Cardiac muscle cell (in vitro differentiated cells and primary cell): ENCODE measurements around the gene YIF1A. TPM values are rescaled to one million over a fixed set of nuclear protein-coding genes. Genes with fewer than 3 reads are reported as not detected.

ENCODE experiments used
- DNase-seq, 2 donors: peaks; one replicate each; pipeline versions ENCODE4 v3.0.0 to v3.0.0-alpha.2; 2010 to 2017; ENCODE audit warnings: low read depth in 1 of 2, low spot score in 1 of 2
- H3K27ac ChIP-seq: fragments of 200-600 bp; sonication (generic); 2 replicates; pipeline ENCODE4 v1.5.1; 2016
- H3K27me3 ChIP-seq: fragments of 200-600 bp; sonication (generic); 2 replicates; pipeline ENCODE4 v1.6.0; 2016; ENCODE audit warnings: control low read depth
- H3K36me3 ChIP-seq: fragments of 200-600 bp; sonication (generic); 2 replicates; pipeline ENCODE4 v1.5.1; 2016; ENCODE audit warnings: control low read depth
- H3K4me1 ChIP-seq: fragments of 200-600 bp; sonication (generic); 2 replicates; pipeline ENCODE4 v1.8.1; 2017; ENCODE audit warnings: low read depth, mild to moderate bottlenecking, mixed run types
- H3K4me3 ChIP-seq: fragments of 200-600 bp; sonication (generic); 2 replicates; pipeline ENCODE4 v1.5.1; 2016; ENCODE audit warnings: mild to moderate bottlenecking
- H3K9me3 ChIP-seq: fragments of 200-600 bp; sonication (generic); 2 replicates; pipeline ENCODE4 v1.5.1; 2017; ENCODE audit warnings: low read depth, mild to moderate bottlenecking, control low read depth
- polyA plus RNA-seq: library from polyadenylated mRNA; unstranded; fragments of >200 nt; fragmentation: Nextera tagmentation; extraction: Ambion mirVana; gene quantifications from 2 replicates; pipeline ENCODE4 v1.2.1, GENCODE V29; 2016
- total RNA-seq: library from RNA; depleted of rRNA; stranded (reverse); fragments of >200 nt; gene quantifications from 2 replicates; pipeline ENCODE4 v1.2.3, GENCODE V29; 2016
- TF ChIP-seq, protein P1 (sequence below): IDR thresholded peaks from 2 replicates; pipeline ENCODE4 v1.5.1; 2012; ENCODE audit warnings: low read depth, mild to moderate bottlenecking, low read length

YIF1A gene
- total and polyA plus RNA-seq, 2 experiments from 2014 or later: 68.2 to 147 TPM

DNA sequence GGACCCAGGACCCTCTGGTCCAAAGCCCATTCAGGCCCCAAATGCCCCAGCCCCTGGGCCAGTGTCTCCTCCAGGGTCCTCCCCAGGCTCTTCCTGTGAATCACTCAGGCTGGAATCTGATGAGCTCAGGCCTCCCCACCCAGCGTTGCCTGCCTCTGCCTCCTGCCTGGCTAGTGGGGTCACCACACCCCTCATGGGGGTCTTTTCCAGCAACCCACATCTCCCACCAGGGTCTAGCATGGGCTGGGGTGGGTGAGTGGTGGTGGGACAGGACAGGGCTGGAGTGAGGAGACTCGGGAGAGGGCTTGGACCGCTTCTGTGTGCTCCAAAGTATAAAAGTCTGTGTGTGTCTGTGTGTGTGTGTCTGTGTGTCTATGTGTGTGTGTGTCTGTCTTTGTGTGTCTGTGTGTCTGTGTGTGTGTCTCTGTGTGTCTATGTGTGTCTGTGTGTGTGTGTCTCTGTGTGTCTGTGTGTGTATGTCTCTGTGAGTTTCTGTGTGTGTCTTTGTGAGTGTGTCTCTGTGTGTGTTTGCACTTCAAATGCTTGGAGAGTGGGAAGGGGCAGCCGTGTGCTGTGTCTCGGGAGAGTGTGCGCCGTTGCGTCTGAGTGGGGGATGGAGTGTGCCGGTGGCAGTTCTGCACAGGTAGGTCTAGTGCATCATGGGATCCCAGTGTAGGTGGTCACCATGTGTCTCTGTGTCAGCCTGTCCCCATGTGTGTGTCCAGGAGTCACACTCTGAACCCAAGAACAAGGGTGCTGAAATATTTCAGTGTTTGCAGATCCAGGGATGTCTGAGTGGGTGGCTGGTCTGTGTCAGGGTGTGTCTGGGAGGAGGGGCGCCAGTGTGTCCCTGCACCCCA lies 38.5 kb upstream of the YIF1A start:
- Histone ChIP-seq H3K27ac (no peak overlapping the region), H3K9me3 (no peaks in the 10 kb centered on the region), H3K4me3 (no peak overlapping the region), H3K36me3 (no peaks in the 10 kb centered on the region), H3K27me3 (no peaks in the 10 kb centered on the region), H3K4me1 (peaks cover 20% of the 10 kb centered on the region)
- peak in 1 of 2 donors; percentile 47 for DNase-seq
- TF ChIP-seq, protein P1, sequence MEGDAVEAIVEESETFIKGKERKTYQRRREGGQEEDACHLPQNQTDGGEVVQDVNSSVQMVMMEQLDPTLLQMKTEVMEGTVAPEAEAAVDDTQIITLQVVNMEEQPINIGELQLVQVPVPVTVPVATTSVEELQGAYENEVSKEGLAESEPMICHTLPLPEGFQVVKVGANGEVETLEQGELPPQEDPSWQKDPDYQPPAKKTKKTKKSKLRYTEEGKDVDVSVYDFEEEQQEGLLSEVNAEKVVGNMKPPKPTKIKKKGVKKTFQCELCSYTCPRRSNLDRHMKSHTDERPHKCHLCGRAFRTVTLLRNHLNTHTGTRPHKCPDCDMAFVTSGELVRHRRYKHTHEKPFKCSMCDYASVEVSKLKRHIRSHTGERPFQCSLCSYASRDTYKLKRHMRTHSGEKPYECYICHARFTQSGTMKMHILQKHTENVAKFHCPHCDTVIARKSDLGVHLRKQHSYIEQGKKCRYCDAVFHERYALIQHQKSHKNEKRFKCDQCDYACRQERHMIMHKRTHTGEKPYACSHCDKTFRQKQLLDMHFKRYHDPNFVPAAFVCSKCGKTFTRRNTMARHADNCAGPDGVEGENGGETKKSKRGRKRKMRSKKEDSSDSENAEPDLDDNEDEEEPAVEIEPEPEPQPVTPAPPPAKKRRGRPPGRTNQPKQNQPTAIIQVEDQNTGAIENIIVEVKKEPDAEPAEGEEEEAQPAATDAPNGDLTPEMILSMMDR: no peak

DNA sequence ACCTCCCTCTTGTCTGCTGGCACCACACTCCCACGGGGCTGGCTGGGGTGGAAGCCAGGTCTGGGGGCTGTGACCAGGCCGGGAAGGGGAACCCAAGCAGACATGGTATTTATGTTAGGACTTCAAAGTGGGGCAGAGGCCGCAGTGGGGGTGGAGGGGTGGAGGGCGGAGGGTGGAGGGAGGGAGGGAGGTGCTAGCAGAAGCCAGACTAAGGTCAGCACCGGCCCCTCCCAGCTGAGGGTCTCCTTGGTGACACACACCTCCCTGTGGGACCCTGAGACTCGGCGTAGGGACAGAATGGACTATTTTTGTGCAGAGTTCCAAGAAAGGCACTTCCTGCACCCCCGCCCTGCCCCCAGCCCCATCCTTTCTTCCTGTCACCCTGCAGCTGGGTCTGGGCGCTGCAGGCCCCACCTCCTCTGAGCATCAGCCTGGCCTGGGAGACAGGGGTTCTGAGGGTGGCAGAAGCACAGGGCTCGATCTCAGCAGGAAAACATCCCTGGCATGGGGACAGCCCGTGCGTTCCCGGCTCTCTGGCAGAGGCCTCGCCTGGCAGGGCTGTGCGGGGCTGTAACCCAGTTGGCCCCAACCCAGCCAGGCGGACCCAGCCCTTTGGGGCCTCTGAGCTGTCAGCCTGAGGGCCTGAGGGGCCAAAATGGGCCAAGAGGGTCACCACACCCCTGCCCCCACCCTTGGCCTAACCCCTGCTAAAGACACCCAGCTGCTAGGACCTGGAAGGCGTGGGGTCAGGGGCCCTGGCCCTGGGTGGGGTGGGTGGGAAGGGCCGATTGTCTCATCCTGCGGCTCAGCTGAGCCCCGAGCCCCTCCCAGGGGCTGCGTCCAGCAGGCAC lies 37.5 kb upstream of the YIF1A start:
- DNase-seq: peak in 1 of 2 donors; percentile 52
- H3K9me3 ChIP-seq: no peaks in the 10 kb centered on the region
- no peaks in the 10 kb centered on the region for H3K27me3 ChIP-seq
- no peaks in the 10 kb centered on the region for H3K36me3 ChIP-seq
- no peak overlapping the region for H3K27ac ChIP-seq
- TF ChIP-seq, protein P1: no peak
- no peak overlapping the region for H3K4me3 ChIP-seq
- H3K4me1 ChIP-seq: peaks cover 14% of the 10 kb centered on the region

DNA sequence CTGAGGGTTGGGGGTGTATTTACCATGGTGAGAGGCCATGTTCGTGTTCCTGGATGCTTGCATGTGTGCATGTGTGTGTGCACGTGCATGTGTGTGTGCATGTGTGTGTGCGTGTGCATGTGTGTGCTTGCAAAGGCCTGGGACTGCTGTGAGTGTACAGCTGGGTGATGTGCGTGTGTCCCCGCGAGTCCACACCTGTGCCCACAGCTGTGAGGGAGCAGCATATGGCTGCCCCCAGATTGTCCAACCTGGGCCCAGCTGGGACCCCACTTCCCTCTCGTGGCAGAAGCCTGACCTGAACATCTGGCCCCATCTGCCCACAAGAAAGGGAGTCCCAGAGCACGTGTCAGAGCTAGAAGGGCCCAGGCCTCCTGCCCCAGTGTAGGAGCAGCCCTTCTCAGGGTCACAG lies 36.3 kb upstream of the YIF1A start:
- TF ChIP-seq, protein P1: no peak
- Histone ChIP-seq H3K4me3 (no peak overlapping the region), H3K27me3 (no peaks in the 10 kb centered on the region), H3K27ac (no peak overlapping the region), H3K4me1 (peaks cover 14% of the 10 kb centered on the region), H3K36me3 (no peaks in the 10 kb centered on the region), H3K9me3 (no peaks in the 10 kb centered on the region)
- DNase-seq: no peak

DNA sequence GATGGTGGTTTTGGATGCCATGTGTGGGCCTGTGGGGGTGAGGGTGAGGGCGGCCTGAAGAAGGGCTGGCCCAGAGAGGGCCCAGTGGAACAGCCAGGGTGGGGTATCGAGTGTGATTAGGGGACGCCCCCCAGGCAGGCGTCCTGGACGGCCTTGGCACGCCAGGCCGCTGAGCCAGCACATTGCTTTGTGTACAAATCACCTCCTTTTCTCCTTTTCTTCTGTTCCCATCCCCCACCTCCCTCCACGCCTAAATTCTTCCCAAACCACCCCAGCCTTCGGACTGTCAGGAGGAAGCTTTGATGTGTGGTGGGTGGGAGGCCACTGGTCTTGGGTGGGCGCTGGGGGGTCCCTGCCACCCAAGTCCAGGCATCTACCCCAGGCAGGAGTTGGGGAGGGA lies 35.7 kb upstream of the YIF1A start:
- peak in 1 of 2 donors; percentile 60 for DNase-seq
- H3K9me3 ChIP-seq: no peaks in the 10 kb centered on the region
- no peak overlapping the region for H3K27ac ChIP-seq

DNA sequence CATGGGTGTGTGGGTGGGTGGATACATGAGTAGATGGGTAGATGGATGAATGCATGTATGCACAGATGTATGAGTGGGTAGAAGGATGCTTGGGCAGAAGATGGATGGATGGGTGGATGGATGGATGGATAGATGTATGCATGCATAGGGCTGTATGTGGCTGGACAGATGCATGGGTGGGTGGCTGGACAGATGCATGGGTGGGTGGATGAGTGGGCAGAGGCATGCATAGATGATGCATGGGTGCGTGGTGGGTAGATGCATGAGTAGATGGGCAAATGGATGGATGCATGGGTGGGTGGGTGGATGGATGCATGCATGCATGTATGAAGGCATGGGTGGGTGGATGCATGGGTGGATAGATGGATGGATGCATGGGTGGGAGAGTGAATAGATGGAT lies 34.7 kb upstream of the YIF1A start:
- no peak overlapping the region for H3K27ac ChIP-seq
- TF ChIP-seq, protein P1: no peak
- DNase-seq: no peak
- peaks cover 13% of the 10 kb centered on the region for H3K4me1 ChIP-seq
- no peak overlapping the region for H3K4me3 ChIP-seq
- no peaks in the 10 kb centered on the region for H3K36me3 ChIP-seq
- H3K27me3 ChIP-seq: no peaks in the 10 kb centered on the region
- H3K9me3 ChIP-seq: no peaks in the 10 kb centered on the region

More for the DNA sequence above, 35.7 kb upstream of the YIF1A start:
- TF ChIP-seq, protein P1: no peak
- no peak overlapping the region for H3K4me3 ChIP-seq
- no peaks in the 10 kb centered on the region for H3K36me3 ChIP-seq
- peaks cover 14% of the 10 kb centered on the region for H3K4me1 ChIP-seq
- no peaks in the 10 kb centered on the region for H3K27me3 ChIP-seq
